GM06990 (cell line): ENCODE measurements around the gene GALNT18.

Experiments used
- DNase-seq: peaks from one replicate; pipeline ENCODE4 v3.0.0-alpha.2; 2011; ENCODE audit not compliant: insufficient read length; ENCODE audit errors: extremely low read depth
- H3K27me3 ChIP-seq: replicated peaks from 2 replicates; pipeline ENCODE4 v1.6.0; 2011; ENCODE audit warnings: low read length; ENCODE audit not compliant: control insufficient read depth, insufficient read depth
- H3K36me3 ChIP-seq: 2 replicates; pipeline ENCODE4 v1.5.1; 2011; ENCODE audit warnings: low read length; ENCODE audit not compliant: control insufficient read depth, insufficient read depth
- H3K4me3 ChIP-seq: replicated peaks from 2 replicates; pipeline ENCODE4 v1.5.1; 2011; ENCODE audit warnings: low read depth, mild to moderate bottlenecking, control low read depth, low read length
- TF ChIP-seq, protein P1 (sequence below): IDR thresholded peaks from 2 replicates; pipeline ENCODE4 v1.5.1; 2011; ENCODE audit warnings: low read length, control low read depth, mild to moderate bottlenecking, inconsistent platforms; ENCODE audit not compliant: insufficient read depth, poor library complexity, severe bottlenecking

Gene GALNT18

DNA sequence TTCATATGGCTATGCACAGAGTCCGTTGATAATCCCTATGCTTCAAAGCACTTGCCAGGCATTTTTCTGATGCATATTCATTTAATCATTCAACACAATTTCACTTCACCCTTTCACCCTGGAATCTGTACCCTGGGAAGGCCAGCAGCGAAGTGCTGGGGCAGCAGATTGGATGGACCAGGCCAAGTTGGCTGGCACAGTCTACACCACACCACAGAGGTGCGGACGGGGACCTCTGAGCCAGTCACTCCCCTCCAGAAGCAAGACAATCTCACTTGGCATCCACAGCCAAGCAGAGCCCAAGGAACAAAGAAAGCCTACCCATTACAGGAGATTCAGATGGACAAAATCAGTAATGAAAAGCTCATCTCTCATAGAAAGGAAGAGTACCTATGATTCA, 130.2 kb downstream of the GALNT18 start:
- H3K4me3 ChIP-seq: no peak overlapping the region
- DNase-seq: no peak
- TF ChIP-seq, protein P1, sequence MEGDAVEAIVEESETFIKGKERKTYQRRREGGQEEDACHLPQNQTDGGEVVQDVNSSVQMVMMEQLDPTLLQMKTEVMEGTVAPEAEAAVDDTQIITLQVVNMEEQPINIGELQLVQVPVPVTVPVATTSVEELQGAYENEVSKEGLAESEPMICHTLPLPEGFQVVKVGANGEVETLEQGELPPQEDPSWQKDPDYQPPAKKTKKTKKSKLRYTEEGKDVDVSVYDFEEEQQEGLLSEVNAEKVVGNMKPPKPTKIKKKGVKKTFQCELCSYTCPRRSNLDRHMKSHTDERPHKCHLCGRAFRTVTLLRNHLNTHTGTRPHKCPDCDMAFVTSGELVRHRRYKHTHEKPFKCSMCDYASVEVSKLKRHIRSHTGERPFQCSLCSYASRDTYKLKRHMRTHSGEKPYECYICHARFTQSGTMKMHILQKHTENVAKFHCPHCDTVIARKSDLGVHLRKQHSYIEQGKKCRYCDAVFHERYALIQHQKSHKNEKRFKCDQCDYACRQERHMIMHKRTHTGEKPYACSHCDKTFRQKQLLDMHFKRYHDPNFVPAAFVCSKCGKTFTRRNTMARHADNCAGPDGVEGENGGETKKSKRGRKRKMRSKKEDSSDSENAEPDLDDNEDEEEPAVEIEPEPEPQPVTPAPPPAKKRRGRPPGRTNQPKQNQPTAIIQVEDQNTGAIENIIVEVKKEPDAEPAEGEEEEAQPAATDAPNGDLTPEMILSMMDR: no peak
- no peaks in the 10 kb centered on the region for H3K27me3 ChIP-seq
- no peaks in the 10 kb centered on the region for H3K36me3 ChIP-seq

DNA sequence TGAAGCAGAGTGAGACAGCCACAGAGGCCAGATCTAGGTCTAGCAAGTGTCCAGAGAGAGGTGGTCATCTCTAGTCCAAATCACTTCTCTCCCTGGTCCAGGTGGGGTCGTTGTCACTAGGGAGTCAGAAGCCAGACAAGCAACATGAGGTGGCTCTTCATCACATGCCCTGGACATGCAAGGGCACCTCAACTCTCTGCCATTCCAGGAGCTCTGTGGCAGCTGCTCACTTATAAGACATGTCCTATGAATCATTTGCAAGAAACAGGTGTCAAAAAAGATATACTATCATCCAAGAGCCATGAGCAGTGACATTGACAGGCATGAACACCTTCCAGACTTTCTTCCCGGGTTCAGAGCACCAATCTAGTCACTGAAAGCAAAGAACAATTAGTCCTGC, 130.8 kb downstream of the GALNT18 start:
- Histone ChIP-seq H3K27me3 (no peaks in the 10 kb centered on the region), H3K36me3 (no peaks in the 10 kb centered on the region), H3K4me3 (no peak overlapping the region)
- DNase-seq: no peak
- TF ChIP-seq, protein P1: no peak

DNA sequence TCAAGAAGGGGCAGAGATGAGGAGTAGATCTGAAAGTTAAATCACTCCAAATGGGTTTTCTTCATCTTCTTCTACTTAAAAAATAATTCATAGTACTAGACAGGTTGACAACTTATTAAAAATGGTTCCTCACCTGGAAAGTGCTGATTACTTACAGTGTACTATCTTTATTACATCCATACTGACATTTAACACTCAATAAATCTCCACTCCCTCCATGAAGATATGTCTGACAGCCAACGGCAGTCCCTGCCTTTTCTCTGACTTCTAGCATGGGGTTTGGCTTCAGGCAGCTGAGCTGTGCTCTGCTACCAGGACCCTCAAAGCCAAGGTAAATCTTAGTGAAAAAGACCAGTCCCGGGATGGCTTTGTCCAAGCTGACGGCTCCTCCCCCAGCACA, 135.4 kb downstream of the GALNT18 start:
- no peak overlapping the region for H3K4me3 ChIP-seq
- TF ChIP-seq, protein P1: no peak
- H3K36me3 ChIP-seq: no peaks in the 10 kb centered on the region
- DNase-seq: no peak
- H3K27me3 ChIP-seq: no peaks in the 10 kb centered on the region

DNA sequence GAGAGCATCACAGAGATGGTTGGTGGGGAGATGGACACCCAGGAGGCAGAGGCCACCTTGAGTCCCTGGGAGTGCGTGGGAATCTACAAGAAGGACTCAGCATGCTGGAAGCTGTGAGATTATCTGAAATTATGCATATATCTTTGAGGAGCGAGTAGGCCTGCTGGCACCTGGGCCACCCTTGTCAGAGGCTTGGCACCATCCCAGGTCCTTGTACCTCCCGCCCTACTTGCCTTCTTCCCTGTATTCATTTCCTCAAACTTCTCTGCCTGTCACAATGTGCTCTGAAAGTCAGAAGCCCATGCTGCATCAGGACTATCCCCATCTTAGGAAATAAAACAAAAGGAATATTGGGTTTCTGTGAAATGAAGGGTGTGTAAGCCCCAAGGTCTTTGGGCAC, 135.8 kb downstream of the GALNT18 start:
- DNase-seq: no peak
- TF ChIP-seq, protein P1: no peak
- no peak overlapping the region for H3K4me3 ChIP-seq

DNA sequence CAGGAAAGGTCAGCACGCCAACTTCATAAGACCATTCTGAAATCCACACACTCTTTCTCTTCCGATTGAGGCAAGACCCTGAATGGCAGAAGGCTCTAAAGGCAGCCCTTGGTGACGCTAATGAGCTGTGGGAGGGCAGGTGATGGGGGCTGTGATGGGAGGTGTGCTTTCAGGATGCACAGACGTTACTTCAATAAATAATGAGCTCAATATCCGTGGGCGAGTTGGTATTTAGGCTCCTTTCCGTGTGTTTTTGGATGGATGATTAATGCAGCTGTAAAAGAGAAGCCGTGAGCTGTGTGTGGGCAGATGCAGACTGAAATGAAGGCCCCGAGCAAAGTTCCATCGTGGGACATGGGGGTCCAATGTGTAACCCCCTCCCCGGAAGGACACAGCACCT, 138.2 kb downstream of the GALNT18 start:
- TF ChIP-seq, protein P1: no peak
- Histone ChIP-seq H3K36me3 (no peaks in the 10 kb centered on the region), H3K27me3 (no peaks in the 10 kb centered on the region), H3K4me3 (no peak overlapping the region)
- DNase-seq: no peak

More for the DNA sequence above, 135.8 kb downstream of the GALNT18 start:
- no peaks in the 10 kb centered on the region for H3K27me3 ChIP-seq
- H3K36me3 ChIP-seq: no peaks in the 10 kb centered on the region

DNA sequence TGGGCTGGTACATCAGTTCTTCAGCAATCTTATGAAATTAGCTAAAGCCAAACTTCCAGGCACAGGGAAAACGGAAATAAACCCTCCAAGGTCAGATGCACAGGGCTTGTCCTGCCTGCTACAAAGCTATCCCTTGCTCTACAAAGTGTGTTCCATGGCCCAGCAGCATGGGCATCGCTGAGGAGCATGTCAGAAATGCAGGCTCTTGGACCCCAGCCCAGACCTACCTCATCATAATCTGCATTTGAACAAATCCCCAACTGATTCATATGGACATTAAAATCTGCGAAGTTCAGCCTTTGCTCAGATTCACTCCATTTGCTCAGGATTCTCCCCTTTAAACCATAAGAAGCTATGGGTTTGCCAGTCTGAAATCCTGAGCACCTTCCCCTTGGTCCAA, 139.1 kb downstream of the GALNT18 start:
- no peaks in the 10 kb centered on the region for H3K36me3 ChIP-seq
- no peak for DNase-seq
- no peak overlapping the region for H3K4me3 ChIP-seq
- TF ChIP-seq, protein P1: no peak
- H3K27me3 ChIP-seq: no peaks in the 10 kb centered on the region
